Measurements from ENCODE around the gene VIPR2. TPM values are rescaled to one million over a fixed set of nuclear protein-coding genes. Genes with fewer than 3 reads are reported as not detected.

The VIPR2 gene
- total RNA-seq, 4 donors from 2014 or later: 0.53 to 2.5 (median 1.8) TPM

- Histone ChIP-seq H3K4me3 (no peak overlapping the region), H3K9me3 (no peaks in the 10 kb centered on the region), H3K27ac (no peak overlapping the region), H3K36me3 (no peaks in the 10 kb centered on the region), H3K27me3 (no peaks in the 10 kb centered on the region), H3K4me1 (no peaks in the 10 kb centered on the region)
- TF ChIP-seq, protein P1, sequence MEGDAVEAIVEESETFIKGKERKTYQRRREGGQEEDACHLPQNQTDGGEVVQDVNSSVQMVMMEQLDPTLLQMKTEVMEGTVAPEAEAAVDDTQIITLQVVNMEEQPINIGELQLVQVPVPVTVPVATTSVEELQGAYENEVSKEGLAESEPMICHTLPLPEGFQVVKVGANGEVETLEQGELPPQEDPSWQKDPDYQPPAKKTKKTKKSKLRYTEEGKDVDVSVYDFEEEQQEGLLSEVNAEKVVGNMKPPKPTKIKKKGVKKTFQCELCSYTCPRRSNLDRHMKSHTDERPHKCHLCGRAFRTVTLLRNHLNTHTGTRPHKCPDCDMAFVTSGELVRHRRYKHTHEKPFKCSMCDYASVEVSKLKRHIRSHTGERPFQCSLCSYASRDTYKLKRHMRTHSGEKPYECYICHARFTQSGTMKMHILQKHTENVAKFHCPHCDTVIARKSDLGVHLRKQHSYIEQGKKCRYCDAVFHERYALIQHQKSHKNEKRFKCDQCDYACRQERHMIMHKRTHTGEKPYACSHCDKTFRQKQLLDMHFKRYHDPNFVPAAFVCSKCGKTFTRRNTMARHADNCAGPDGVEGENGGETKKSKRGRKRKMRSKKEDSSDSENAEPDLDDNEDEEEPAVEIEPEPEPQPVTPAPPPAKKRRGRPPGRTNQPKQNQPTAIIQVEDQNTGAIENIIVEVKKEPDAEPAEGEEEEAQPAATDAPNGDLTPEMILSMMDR (IDR thresholded peaks at IDR 0.05): no peak
- TF ChIP-seq POLR2A (IDR thresholded peaks at IDR 0.05): no peak
- no peak for DNase-seq
Observed at GRCh38 chr7:159155410-159155809, 10.7 kb upstream of the VIPR2 start.

- no peaks in the 10 kb centered on the region for H3K27me3 ChIP-seq
- H3K4me1 ChIP-seq: no peaks in the 10 kb centered on the region
- H3K36me3 ChIP-seq: no peaks in the 10 kb centered on the region
- no peak overlapping the region for H3K27ac ChIP-seq
- DNase-seq: no peak
- TF ChIP-seq, protein P1 (IDR thresholded peaks at IDR 0.05): no peak
- no peak for TF ChIP-seq POLR2A (IDR thresholded peaks at IDR 0.05)
- no peaks in the 10 kb centered on the region for H3K9me3 ChIP-seq
- no peak overlapping the region for H3K4me3 ChIP-seq
Observed at GRCh38 chr7:159154243-159154642, 9.6 kb upstream of the VIPR2 start.

DNA sequence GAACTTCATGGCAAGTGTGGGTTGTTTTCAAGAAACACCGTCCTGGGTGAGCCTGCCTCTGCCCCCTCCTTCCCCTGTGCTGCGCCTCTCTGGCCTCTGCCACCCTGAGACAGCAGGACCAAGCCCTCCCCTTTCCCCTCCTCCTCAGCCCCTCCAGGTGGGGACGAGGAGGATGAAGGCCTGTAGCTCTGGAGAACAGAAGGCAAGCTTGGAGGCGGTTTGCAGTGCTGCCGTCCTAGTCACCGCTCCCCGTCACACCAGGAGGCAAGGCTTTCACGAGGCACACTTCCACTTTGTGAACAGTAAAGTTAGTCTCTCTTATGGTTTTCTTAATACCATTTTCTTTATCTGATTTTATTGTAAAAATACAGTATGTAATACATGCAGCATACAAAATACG is 8.8 kb upstream of the VIPR2 start:
- H3K4me1 ChIP-seq: no peaks in the 10 kb centered on the region
- H3K27me3 ChIP-seq: no peaks in the 10 kb centered on the region
- no peaks in the 10 kb centered on the region for H3K36me3 ChIP-seq
- H3K27ac ChIP-seq: no peak overlapping the region
- no peaks in the 10 kb centered on the region for H3K9me3 ChIP-seq
- no peak overlapping the region for H3K4me3 ChIP-seq
- TF ChIP-seq, protein P1 (IDR thresholded peaks at IDR 0.05): no peak
- TF ChIP-seq POLR2A (IDR thresholded peaks at IDR 0.05): no peak
- no peak for DNase-seq

DNA sequence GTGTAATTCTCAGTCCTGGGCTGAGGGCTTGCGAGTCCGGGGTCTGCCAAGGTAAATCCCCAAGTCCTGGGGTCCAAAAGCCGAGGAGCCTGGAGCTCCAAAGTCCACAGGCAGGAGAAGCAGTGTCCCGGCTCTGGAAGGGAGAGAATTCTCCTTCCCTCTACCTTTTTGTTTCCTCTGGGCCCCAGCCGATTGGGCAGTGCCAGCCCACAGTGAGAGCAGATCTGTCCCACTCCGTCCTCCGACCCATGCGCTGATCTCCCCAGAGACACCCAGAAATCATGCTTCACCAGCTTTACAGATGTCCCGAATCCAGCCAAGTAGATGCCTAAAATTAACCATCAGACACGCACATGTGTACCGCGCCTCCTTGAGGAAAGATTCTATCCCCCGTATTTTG is 8.1 kb upstream of the VIPR2 start:
- no peaks in the 10 kb centered on the region for H3K9me3 ChIP-seq
- TF ChIP-seq, protein P1 (IDR thresholded peaks at IDR 0.05): no peak
- TF ChIP-seq POLR2A (IDR thresholded peaks at IDR 0.05): no peak
- H3K27ac ChIP-seq: no peak overlapping the region
- DNase-seq: no peak
- no peak overlapping the region for H3K4me3 ChIP-seq
- H3K27me3 ChIP-seq: no peaks in the 10 kb centered on the region
- no peaks in the 10 kb centered on the region for H3K36me3 ChIP-seq
- H3K4me1 ChIP-seq: no peaks in the 10 kb centered on the region

GRCh38 chr7:159151231-159151630 is 6.6 kb upstream of the VIPR2 start:
- Histone ChIP-seq H3K9me3 (no peaks in the 10 kb centered on the region), H3K4me1 (no peaks in the 10 kb centered on the region), H3K4me3 (no peak overlapping the region), H3K36me3 (no peaks in the 10 kb centered on the region), H3K27me3 (no peaks in the 10 kb centered on the region), H3K27ac (no peak overlapping the region)
- no peak for TF ChIP-seq POLR2A (IDR thresholded peaks at IDR 0.05)
- TF ChIP-seq, protein P1 (IDR thresholded peaks at IDR 0.05): no peak
- no peak for DNase-seq

DNA sequence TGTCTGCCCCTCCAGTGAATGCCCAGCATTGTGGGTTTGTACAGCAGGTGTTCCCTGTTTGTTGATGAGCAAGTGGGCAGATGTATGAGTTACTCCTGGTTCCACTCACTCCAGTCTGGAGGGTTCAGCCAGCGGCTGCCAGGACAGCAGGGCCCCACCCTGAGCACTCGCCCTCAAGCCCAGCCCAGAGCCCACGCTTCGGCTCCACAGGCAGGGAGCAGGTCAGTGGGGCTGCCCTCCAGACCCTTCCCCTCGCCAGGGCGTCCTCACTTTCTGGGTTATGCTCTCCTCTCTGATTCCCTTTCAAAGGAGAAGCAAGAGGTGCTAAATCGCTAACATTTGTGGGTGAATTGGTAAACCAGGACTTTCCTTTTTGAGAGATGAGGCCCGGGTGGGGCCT is 4.8 kb upstream of the VIPR2 start:
- H3K27ac ChIP-seq: no peak overlapping the region
- H3K36me3 ChIP-seq: no peaks in the 10 kb centered on the region
- no peak overlapping the region for H3K4me3 ChIP-seq
- no peak for TF ChIP-seq POLR2A (IDR thresholded peaks at IDR 0.05)
- TF ChIP-seq, protein P1 (IDR thresholded peaks at IDR 0.05): no peak
- no peaks in the 10 kb centered on the region for H3K9me3 ChIP-seq
- peaks cover 0 to 2% (median 0%) of the 10 kb centered on the region in 4 donors for H3K4me1 ChIP-seq
- H3K27me3 ChIP-seq: peaks cover 0 to 7% of the 10 kb centered on the region in 2 donors
- no peak for DNase-seq
